Measurements from ENCODE around the gene HUS1B.

GRCh38 chr6:703552-703951, 46.7 kb upstream of the HUS1B start:
- TF ChIP-seq CEBPB (IDR thresholded peaks at IDR 0.05; ENCODE audit: low read depth, low read length) (no peak), CTCF (IDR thresholded peaks at IDR 0.05; ENCODE audit: control extremely low read depth in 1 of 3, insufficient read depth in 1 of 3, low read depth in 1 of 3, low read length in 3 of 3) (no peak), EZH2 (IDR thresholded peaks at IDR 0.05; ENCODE audit: low read depth, low read length, severe bottlenecking) (no peak), USF2 (IDR thresholded peaks at IDR 0.05; ENCODE audit: low read length) (no peak), NRF1 (IDR thresholded peaks at IDR 0.05; ENCODE audit: low read depth, low read length) (no peak), TCF12 (IDR thresholded peaks at IDR 0.05; ENCODE audit: low read depth, low read length) (no peak), RBBP5 (IDR thresholded peaks at IDR 0.05; ENCODE audit: borderline replicate concordance, low read depth, low read length) (no peak), CHD1 (IDR thresholded peaks at IDR 0.05; ENCODE audit: low read depth, low read length) (no peak), JUND (IDR thresholded peaks at IDR 0.05; ENCODE audit: low read length) (no peak), E2F6 (IDR thresholded peaks at IDR 0.05) (no peak), MAX (IDR thresholded peaks at IDR 0.05) (no peak), CHD7 (IDR thresholded peaks at IDR 0.05; ENCODE audit: insufficient replicate concordance, low read length) (no peak), ATF3 (IDR thresholded peaks at IDR 0.05; ENCODE audit: insufficient read depth, low read depth, low read length) (no peak)
